GM13976 (cell line): ENCODE data around the gene SP1.
A peak's percentile ranks its signal among the peaks of the same experiment; 100 is the strongest.

ENCODE experiments used
- DNase-seq: peaks from one replicate; pipeline ENCODE4 v3.0.0; 2012; ENCODE audit warnings: low spot score
- in situ Hi-C: fragments of 300-500 bp; cut with MboI; formaldehyde crosslinking; loops from one replicate; pipeline ENCODE4 v1.12.0; 2022; ENCODE audit warnings: low sequenced_read_pairs, mixed read lengths, inconsistent platforms; ENCODE audit not compliant: unreplicated experiment
- TF ChIP-seq, protein P1 (sequence below): IDR thresholded peaks from 2 replicates; pipeline ENCODE4 v1.5.1; 2012; ENCODE audit warnings: borderline replicate concordance, mild to moderate bottlenecking; ENCODE audit not compliant: insufficient read depth; ENCODE audit errors: extremely low read depth, missing control alignments, control extremely low read depth

The SP1 gene

DNA sequence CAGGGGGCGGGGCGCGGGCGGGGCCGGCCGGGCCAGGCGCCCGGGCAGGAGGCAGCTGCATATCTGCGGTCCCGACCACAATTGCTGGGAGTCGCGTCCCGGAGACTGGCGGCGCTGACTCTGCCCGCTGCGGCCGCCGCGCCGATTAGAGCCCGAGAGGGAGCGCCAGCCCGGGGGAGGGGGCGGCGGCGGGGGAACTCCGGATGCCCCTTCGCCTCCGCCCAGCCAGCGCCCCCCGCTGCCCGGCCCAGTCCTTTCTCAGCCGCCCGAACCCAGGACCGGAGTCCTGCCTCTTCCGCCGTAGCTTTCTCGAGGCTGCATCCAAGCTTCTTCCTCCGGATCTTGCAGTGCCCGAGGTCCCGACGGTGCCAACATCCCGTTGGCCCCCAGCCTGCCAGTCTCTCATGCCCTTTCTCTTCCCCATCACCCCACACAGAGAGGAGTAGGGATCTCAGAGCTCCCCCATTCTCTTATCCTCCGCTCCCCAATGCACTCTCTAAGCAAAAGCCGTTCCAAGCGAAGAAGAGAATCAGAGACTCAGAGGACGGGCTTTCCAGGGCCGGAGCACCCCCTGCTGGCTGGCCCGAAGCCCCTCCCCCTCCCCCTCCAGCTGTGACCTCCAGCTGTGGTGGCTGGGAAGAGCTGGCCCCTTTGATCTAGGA lies 35.0 kb upstream of the SP1 start:
- TF ChIP-seq, protein P1, sequence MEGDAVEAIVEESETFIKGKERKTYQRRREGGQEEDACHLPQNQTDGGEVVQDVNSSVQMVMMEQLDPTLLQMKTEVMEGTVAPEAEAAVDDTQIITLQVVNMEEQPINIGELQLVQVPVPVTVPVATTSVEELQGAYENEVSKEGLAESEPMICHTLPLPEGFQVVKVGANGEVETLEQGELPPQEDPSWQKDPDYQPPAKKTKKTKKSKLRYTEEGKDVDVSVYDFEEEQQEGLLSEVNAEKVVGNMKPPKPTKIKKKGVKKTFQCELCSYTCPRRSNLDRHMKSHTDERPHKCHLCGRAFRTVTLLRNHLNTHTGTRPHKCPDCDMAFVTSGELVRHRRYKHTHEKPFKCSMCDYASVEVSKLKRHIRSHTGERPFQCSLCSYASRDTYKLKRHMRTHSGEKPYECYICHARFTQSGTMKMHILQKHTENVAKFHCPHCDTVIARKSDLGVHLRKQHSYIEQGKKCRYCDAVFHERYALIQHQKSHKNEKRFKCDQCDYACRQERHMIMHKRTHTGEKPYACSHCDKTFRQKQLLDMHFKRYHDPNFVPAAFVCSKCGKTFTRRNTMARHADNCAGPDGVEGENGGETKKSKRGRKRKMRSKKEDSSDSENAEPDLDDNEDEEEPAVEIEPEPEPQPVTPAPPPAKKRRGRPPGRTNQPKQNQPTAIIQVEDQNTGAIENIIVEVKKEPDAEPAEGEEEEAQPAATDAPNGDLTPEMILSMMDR, result peak; percentile 68
- peak; percentile 88 for DNase-seq
- in situ Hi-C loops, result no loop called here

DNA sequence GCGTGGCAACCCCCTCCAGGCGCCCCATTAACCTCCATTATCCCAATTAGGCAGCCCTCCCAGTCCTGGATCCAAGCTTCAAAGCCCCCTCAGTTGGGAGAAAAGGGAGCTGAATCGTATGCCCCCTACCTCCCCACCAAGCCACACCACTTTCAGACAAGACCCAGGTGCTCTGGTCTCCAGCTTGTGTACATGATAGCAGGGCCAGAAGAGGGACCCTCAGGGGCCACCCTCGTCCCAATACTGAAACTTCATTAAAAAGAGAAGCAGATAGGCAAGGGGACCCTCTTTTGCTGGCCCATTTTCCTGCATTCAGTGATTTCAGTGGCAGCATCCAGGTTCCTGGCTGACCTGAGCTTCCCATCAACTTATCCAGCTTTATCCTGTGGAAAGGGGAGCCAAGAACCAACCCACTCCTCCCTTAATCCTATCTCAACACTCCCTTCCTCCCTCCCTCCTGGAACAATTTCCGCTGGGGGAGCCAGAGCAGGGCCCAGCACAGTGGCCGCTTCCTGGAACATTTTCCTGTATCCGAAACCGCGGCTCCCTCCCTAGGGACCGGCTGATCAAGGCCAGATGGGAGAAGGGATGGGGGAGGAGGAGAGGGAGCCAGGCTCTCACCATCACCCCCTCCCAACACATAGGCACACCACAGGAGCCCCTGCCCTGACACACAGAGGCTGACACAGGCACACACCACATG lies 34.3 kb upstream of the SP1 start:
- in situ Hi-C loops, result no loop called here
- TF ChIP-seq, protein P1, result no peak
- no peak for DNase-seq

DNA sequence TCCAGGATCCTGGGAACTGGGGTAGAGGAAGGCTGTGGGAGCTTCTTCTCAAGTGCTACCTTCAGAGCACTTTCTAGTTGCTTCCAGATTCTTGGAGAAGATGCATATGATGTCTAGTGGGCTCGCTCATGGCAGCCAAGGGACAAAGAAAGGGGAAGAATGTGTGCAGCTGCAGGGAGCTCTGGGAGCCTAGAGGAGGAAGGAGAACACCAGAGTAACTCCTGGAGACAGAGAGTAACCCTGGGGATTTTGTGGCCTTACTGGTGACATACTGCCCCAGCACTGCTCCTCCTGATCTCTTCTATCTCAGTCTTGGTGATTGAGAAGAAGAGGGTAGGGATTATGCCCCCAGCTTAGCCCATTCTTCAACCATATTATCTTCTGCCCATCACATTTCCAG lies 33.5 kb upstream of the SP1 start:
- in situ Hi-C loops, result no loop called here
- TF ChIP-seq, protein P1, result no peak
- DNase-seq, result no peak

DNA sequence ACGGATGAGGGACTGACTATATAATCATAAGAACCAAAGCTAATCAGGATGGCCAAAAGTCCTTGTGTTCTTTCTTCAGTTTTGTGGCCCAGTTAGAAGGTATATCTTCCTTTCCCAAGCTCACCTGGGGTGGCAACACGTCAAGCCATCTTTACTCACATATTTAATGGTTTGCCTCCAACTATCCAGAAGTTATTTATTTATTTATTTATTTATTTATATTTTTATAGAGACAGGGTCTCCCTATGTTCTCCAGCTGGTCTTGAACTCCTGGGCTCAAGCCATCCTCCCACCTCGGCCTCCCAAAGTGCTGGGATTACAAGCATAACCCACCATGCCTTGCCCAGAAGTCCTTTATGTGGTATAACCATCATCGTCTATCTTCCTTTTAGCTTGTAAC lies 32.1 kb upstream of the SP1 start:
- TF ChIP-seq, protein P1, result no peak
- no peak for DNase-seq
- in situ Hi-C loops, result no loop called here

DNA sequence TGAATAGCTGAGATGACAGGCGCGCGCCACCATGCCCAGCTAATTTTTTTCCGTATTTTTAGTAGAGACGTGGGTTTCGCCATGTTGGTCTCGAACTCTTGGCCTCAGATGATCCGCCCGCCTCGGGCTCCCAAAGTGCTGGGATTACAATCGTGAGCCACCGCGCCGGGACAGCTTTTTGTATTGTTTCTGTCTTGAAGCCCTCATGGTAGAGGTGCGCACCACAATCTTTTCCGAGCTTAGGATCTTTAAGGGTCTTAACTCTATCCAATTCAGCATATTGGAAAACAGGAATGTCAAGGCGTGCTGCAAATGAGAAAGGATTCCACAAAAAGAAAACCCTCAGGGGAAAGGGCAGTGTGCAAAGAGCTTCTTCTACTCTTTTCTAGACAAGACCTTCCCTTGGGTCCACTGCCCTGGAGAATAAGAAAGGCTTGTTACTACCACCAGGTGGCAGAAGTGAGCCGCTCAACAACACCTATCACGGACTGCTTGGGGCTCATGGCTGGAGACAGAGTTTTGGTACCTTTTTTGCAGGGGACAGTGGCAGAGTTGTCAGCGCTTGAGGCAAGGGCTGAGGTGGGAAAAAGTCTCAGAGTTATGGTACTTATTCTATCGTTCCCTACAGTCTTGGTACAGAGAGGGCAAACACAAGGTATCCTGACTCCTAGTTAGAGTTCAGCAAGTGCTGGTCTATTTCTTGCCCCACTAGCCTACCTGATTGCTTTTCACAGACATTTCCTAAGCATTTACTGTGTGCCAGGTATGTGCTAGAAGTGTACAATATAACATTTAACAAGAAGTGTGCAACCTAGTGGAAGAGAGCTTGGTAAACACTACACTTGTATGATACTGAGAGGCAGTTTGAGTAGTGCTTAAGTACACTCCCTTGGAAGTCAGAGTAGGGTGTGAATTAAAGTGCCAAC lies 27.4 kb upstream of the SP1 start:
- DNase-seq, result peak; percentile 84
- TF ChIP-seq, protein P1, result peak; percentile 74
- in situ Hi-C loops, result loop anchor here (5.0 kb wide), 1 partner anchor 65 kb away; no protein-coding TSS in a partner anchor

DNA sequence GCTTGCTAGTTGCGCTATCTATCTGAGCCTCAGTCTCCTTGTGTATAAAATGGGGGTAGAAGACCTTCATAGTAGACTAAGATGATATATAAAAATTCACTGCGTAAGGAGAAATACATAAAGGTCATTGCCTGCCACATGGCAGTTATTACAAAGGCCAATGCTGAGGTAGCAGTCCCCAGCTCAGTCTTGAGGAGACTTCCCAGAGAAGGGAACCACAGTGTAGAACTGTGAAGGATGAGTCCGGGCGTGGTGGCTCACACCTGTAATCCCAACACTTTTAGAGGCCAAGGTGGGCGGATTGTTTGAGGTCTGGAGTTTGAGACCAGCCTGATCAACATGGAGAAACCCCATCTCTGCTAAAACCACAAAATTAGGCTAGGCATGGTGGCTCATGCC lies 26.7 kb upstream of the SP1 start:
- no peak for DNase-seq
- in situ Hi-C loops, result loop anchor here (5.0 kb wide), 1 partner anchor 64 kb away; no protein-coding TSS in a partner anchor
- TF ChIP-seq, protein P1, result no peak
